ENCODE measurements around the gene MAPRE2.
"Not testable (repeated sequence)": the region's sequence is repeated elsewhere in the genome, so short reads cannot be mapped to it uniquely, and the experiment has no call there.

Gene MAPRE2

GRCh38 chr18:35157181-35157580, 116.0 kb downstream of the MAPRE2 start:
- no peak for DNase-seq

- no peak for DNase-seq
Measured at GRCh38 chr18:35158728-35159450, 117.7 kb downstream of the MAPRE2 start.

- DNase-seq: no peak
Measured at GRCh38 chr18:35159782-35160181, 118.6 kb downstream of the MAPRE2 start.

DNA sequence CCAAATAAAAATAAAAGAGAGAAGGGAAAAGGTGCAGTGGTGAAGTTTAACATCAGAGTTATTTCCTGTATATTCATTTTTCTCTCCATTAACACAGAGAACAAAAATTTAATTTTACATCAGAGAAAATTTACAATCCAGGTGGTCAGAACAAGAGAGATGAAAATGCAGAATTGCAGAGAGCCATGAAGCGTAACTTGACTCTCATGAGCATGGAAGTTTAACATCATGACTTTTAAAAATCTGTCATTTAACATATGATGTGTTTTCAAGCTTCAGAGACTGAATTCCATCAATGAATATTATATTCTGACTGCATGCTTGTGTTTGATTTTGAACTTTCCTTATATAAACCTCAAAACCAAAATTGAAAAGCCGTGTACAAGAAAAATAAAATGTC, 120.3 kb downstream of the MAPRE2 start:
- DNase-seq: no peak

GRCh38 chr18:35161934-35162333, 120.7 kb downstream of the MAPRE2 start:
- DNase-seq: no peak

- no peak for DNase-seq
Measured at GRCh38 chr18:35163014-35163539, 121.9 kb downstream of the MAPRE2 start.

GRCh38 chr18:35163721-35164120, 122.5 kb downstream of the MAPRE2 start:
- no peak for DNase-seq

GRCh38 chr18:35164133-35164532, 122.9 kb downstream of the MAPRE2 start:
- no peak for DNase-seq

DNA sequence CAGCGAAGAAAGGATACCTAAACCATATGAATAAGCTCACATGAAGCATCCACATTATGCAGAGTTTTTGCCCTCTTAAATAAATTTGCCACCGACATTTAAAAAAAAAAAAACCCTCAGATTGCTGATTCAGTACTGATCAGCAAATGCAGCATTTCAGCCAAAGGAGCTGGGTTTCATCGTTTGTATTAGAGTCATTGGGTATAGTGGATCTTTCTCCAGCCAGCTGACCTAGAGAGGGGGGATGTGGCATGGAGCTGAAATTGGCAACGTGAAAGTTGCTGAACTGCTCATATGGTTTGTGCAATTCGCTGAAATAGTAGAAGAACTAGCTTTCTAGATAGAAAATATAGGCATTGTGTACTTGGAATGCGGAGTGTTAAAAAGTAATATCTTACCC, 126.1 kb downstream of the MAPRE2 start:
- DNase-seq: no peak

DNA sequence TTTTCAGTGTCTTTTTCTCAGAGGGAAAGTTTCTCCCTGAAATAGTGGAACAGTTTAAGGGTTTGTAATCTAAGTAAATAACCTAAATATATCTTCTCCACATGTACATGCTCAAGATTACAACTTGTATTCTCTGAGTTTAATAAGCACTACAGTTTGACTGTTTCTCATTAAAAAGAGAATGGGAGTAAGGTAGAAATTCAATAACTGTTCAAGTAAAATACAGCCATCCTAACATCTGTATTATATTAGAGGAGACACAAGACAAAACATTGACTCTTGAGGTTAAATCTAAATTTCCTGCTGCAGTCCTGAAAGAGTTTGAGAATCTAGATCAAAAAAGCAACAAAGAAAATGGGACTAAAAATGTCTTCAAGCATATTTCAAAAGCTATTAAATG, 126.6 kb downstream of the MAPRE2 start:
- DNase-seq: no peak

DNA sequence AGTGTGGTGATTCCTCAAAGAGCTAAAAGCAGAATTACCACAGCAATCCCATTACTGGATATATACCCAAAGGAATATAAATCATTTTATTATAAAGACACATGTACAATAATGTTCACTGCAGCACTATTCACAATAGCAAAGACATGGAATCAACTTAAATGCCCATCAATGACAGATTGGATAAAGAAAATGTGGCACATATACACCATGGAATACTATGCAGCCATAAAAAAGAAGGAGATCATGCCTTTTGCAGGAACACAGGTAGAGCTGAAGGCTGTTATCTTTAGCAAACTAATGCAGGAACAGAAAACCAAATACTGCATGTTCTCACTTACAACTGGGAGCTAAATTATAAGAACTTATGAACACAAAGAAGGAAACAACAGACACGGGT, 129.1 kb downstream of the MAPRE2 start:
- not testable (repeated sequence) for DNase-seq

- DNase-seq: no peak
Measured at GRCh38 chr18:35171315-35171987, 130.2 kb downstream of the MAPRE2 start.

DNA sequence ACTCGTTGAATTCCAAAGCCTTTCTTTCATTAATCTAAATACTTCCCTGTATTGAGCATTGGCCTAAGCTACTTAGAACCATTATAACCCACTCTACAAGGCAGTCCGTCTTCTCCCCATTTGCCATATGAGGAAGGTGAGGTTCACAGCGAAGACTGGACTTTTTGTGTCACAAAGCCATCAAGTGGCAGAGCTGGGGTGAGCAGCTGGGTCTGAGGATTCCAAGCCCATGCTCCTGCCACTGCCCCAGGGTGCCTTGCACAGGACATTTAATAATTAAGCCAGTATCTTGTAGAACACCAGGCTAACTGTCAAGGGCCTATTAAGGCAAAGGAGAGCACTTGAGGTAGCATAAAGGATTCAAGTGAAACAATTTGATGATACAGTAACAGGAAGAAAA, 130.8 kb downstream of the MAPRE2 start:
- DNase-seq: no peak

- no peak for DNase-seq
Measured at GRCh38 chr18:35172451-35173035, 131.3 kb downstream of the MAPRE2 start.

DNA sequence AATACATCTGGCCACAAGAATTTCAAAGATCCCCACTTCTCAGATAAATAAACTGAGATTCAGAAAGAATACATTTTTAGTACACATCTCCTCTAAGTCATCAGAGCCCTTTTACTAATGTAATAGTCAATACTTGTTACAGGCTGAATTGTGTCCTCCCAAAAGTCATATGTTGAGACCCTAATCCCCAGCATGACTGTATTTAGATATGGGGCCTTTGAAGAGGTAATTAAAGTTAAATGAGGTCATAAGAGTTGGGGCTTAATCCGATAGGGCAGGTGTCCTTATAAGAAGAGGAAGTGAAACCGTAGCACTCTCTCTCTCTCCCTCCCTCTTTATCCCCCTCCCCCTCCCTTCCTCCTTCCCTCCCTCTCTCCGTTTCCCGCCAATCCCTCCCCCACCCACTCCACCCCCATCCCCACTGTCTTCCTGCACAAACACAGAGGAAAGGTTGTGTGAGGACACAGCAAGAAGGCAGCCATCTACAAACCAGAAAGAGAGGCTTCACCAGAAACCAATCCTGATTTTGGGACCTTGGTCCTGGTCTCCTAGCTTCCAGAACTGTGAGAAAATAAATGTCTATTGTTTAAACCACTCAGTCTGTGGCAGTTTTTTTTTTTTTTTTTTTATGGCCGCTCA, 133.0 kb downstream of the MAPRE2 start:
- no peak for DNase-seq

- DNase-seq: no peak
Measured at GRCh38 chr18:35174745-35175144, 133.5 kb downstream of the MAPRE2 start.

- DNase-seq: no peak
Measured at GRCh38 chr18:35176925-35177324, 135.7 kb downstream of the MAPRE2 start.

DNA sequence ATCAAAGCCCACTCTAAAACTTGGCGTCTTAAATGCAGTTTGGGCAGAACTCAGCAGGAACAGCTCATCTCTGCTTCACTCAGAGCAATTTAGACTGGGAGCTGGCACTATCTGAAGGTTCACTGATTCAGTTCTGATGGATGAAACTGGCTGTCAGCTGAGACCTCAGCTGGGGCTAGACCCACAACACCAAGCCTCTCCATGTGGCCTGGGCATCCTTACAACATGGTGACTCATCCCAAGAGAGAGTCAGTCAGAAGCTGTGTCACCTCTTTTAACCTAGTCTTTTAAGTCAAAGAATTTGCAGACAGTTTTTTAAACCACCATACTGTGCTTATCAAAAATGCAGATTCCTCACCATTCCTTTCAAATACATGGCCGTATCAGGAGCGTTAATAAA, 137.0 kb downstream of the MAPRE2 start:
- no peak for DNase-seq

- no peak for DNase-seq
Measured at GRCh38 chr18:35179906-35180305, 138.7 kb downstream of the MAPRE2 start.

- DNase-seq: no peak
Measured at GRCh38 chr18:35180455-35180854, 139.2 kb downstream of the MAPRE2 start.

- DNase-seq: no peak
Measured at GRCh38 chr18:35182151-35182550, 140.9 kb downstream of the MAPRE2 start.

DNA sequence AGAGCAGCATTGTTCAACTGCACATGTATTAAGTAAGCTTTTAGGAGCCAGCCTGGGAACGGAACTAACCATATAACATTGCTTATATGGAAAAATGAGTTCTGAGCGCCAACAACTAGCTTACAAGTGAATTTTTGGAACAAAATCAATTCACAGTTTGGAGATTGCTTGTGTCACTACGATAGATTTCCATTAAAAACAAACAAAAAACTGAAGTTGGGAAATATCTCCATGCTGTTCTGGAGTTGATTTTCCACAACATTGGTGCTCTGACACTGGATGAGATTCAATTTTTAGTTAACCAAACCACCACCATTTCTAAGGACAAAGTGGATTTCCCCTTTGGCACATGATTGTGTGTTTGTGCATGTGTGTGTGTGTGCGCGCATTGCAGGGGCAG, 142.7 kb downstream of the MAPRE2 start:
- no peak for DNase-seq

DNA sequence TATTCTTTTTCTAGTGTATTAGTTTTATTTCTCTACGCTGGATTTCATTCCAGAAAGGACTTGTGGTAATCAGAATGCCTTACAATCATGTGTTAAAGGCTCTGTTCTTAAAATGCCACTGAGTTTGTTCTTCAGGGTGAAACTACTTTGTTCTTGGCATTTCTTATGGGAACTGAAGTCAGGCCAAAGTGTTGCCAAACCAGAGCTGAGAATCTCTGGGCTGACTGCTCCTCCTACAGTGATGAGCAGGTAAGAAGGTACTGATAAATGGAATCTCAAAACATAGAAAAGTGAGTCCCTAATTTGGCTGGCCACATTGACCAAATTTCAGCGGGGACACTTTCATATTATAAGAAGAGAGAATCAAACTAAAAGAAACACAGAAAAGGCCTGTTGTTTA, 144.6 kb downstream of the MAPRE2 start:
- no peak for DNase-seq
